Left lung (tissue), 14 donors: Measurements from ENCODE around the gene LONP2. TPM values are rescaled to one million over a fixed set of nuclear protein-coding genes. Genes with fewer than 3 reads are reported as not detected.

Experiments used
- ATAC-seq: fragments of 200-7000 bp; cut with Tn5 transposase; one replicate; pipeline ENCODE4 v1.9.1; 2020; ENCODE audit warnings: moderate library complexity
- DNase-seq, 4 donors: peaks; one replicate each; pipeline ENCODE4 v3.0.0-alpha.2; 2013 to 2020
- H3K27ac ChIP-seq, 2 donors: fragments of 200-600 bp; sonication (generic) in 1 of 2; one replicate each; pipeline versions ENCODE4 v1.5.0 to v1.8.0; 2020 to 2021
- H3K27me3 ChIP-seq, 2 donors: fragments of 200-600 bp; sonication (generic) in 1 of 2; one replicate each; pipeline versions ENCODE4 v1.5.0 to v1.8.0; 2020 to 2021
- H3K36me3 ChIP-seq, 2 donors: fragments of 200-600 bp; sonication (generic) in 1 of 2; one replicate each; pipeline versions ENCODE4 v1.5.0 to v1.8.0; 2020 to 2021
- H3K4me1 ChIP-seq, 2 donors: fragments of 200-600 bp; one replicate each; pipeline ENCODE4 v1.8.0; 2021
- H3K4me3 ChIP-seq, 2 donors: fragments of 200-600 bp; sonication (generic) in 1 of 2; one replicate each; pipeline versions ENCODE4 v1.5.0 to v1.8.0; 2020 to 2021; ENCODE audit warnings: mild to moderate bottlenecking in 1 of 2
- H3K9me3 ChIP-seq, 2 donors: fragments of 200-600 bp; sonication (generic) in 1 of 2; one replicate each; pipeline versions ENCODE4 v1.5.0 to v1.8.0; 2020 to 2021
- CTCF ChIP-seq, 2 donors: fragments of 200-600 bp; sonication (generic) in 1 of 2; IDR thresholded peaks; one replicate each; pipeline versions ENCODE4 v1.5.0 to v1.8.0; 2021; ENCODE audit warnings: antibody characterized with exemption in 2 of 2
- intact Hi-C, 2 donors: fragments of 100-400 bp; cut with DNase I; formaldehyde crosslinking; loops; one replicate each; pipeline versions ENCODE4 v1.11.2 to v1.14.2; 2022
- long read RNA-seq, 12 donors: library from polyadenylated mRNA in 2 of 12; unstranded in 2 of 12; transcript quantifications; one replicate each; pipeline ENCODE4 v2.0.0 and lab custom pipeline, GENCODE V29; 2019 to 2026
- polyA plus RNA-seq, 6 donors: library from polyadenylated mRNA; unstranded; fragments of 120-200 nt; gene quantifications; one replicate each; pipeline ENCODE4 v1.2.1, GENCODE V29; 2013; ENCODE audit not compliant: insufficient read length in 6 of 6
- total RNA-seq, 2 donors: library from RNA; stranded (reverse); fragmentation: NEBNext Ultra II Directional; extraction: Animal tissue kit (Norgen Biotek cat#: 25700); gene quantifications; one replicate each; pipeline ENCODE4 v1.2.1, GENCODE V29; 2021
- donor health status: DM: no; HTN: yes; CAD: no.
- donor health status: DM: no; HTN: no; CAD: no.

The LONP2 gene
- total RNA-seq: 10 to 100 TPM; 63.2 to 64.8 TPM
- 10 to 100 TPM; 72.2 to 89.2 (median 77.4) TPM for polyA plus RNA-seq
- long read RNA-seq, donor 1, full-length matches to known transcripts: 7 of 23 reads
- long read RNA-seq, donor 1, partial matches to known transcripts: 16 of 23 reads
- long read RNA-seq, donor 1, other reads (novel, unspliced or antisense): 0 of 23 reads
- long read RNA-seq, donor 2, full-length matches to known transcripts: 10 of 34 reads
- long read RNA-seq, donor 2, partial matches to known transcripts: 24 of 34 reads
- long read RNA-seq, donor 2, other reads (novel, unspliced or antisense): 0 of 34 reads
- long read RNA-seq, donor 3, full-length matches to known transcripts: 6 of 6 reads
- long read RNA-seq, donor 3, partial matches to known transcripts: 0 of 6 reads
- long read RNA-seq, donor 3, other reads (novel, unspliced or antisense): 0 of 6 reads
- long read RNA-seq, donor 4, full-length matches to known transcripts: 3 of 15 reads
- long read RNA-seq, donor 4, partial matches to known transcripts: 9 of 15 reads
- long read RNA-seq, donor 4, other reads (novel, unspliced or antisense): 3 of 15 reads
- long read RNA-seq, donor 5, full-length matches to known transcripts: 9 of 22 reads
- long read RNA-seq, donor 5, partial matches to known transcripts: 13 of 22 reads
- long read RNA-seq, donor 5, other reads (novel, unspliced or antisense): 0 of 22 reads
- long read RNA-seq, donor 6, full-length matches to known transcripts: 6 of 14 reads
- long read RNA-seq, donor 6, partial matches to known transcripts: 8 of 14 reads
- long read RNA-seq, donor 6, other reads (novel, unspliced or antisense): 0 of 14 reads
- long read RNA-seq, donor 7, full-length matches to known transcripts: 8 of 23 reads
- long read RNA-seq, donor 7, partial matches to known transcripts: 15 of 23 reads
- long read RNA-seq, donor 7, other reads (novel, unspliced or antisense): 0 of 23 reads
- long read RNA-seq, donor 8, full-length matches to known transcripts: 14 of 14 reads
- long read RNA-seq, donor 8, partial matches to known transcripts: 0 of 14 reads
- long read RNA-seq, donor 8, other reads (novel, unspliced or antisense): 0 of 14 reads
- long read RNA-seq, donor 9: 0 reads
- long read RNA-seq, donor 10, partial matches to known transcripts: 6 of 7 reads
- long read RNA-seq, donor 10, other reads (novel, unspliced or antisense): 0 of 7 reads
- long read RNA-seq, donor 11: 0 reads
- long read RNA-seq, donor 12, full-length matches to known transcripts: 15 of 21 reads
- long read RNA-seq, donor 12, partial matches to known transcripts: 6 of 21 reads
- long read RNA-seq, donor 12, other reads (novel, unspliced or antisense): 0 of 21 reads

- intact Hi-C loops: no loop called here
- H3K9me3 ChIP-seq: no peaks in the 10 kb centered on the region
- no peaks in the 10 kb centered on the region for H3K27me3 ChIP-seq
- H3K4me1 ChIP-seq: peaks cover 16 to 34% of the 10 kb centered on the region in 2 donors
- TF ChIP-seq CTCF (IDR thresholded peaks at IDR 0.05): no peak
- ATAC-seq (peak; percentile 99), DNase-seq (peak; percentile 90 to 98 (median 92))
- H3K27ac ChIP-seq: peak within 1 kb of the TSS; percentile 88 to 89
- H3K4me3 ChIP-seq: peak within 1 kb of the TSS; percentile 91 to 92
- no peaks in the 10 kb centered on the region for H3K36me3 ChIP-seq
Observed at GRCh38 chr16:48244080-48244862, at the start of gene LONP2. TSS of gene LONP2 (plus strand) at chr16:48244300. CDS start at chr16:48244389, 89 bp downstream.

- no peak for TF ChIP-seq CTCF (IDR thresholded peaks at IDR 0.05)
- Histone ChIP-seq H3K27ac (no peak overlapping the region), H3K9me3 (no peaks in the 10 kb centered on the region), H3K27me3 (no peaks in the 10 kb centered on the region), H3K4me3 (no peak overlapping the region), H3K4me1 (no peaks in the 10 kb centered on the region), H3K36me3 (no peaks in the 10 kb centered on the region)
- intact Hi-C loops: no loop called here
- DNase-seq (peak in 2 of 4 donors; percentile 36 to 58), ATAC-seq (no peak)
Observed at GRCh38 chr16:48194828-48195556, 49.1 kb upstream of the LONP2 start.

- no peak overlapping the region for H3K27ac ChIP-seq
- no peaks in the 10 kb centered on the region for H3K9me3 ChIP-seq
- intact Hi-C loops: no loop called here
- H3K4me1 ChIP-seq: no peaks in the 10 kb centered on the region
- ATAC-seq: no peak
- no peak for TF ChIP-seq CTCF (IDR thresholded peaks at IDR 0.05)
- DNase-seq: no peak
- H3K4me3 ChIP-seq: no peak overlapping the region
- H3K36me3 ChIP-seq: no peaks in the 10 kb centered on the region
- no peaks in the 10 kb centered on the region for H3K27me3 ChIP-seq
Observed at GRCh38 chr16:48197294-48197693, 46.8 kb upstream of the LONP2 start.

GRCh38 chr16:48201515-48202201 lies 42.4 kb upstream of the LONP2 start:
- no peak overlapping the region for H3K4me3 ChIP-seq
- no peaks in the 10 kb centered on the region for H3K27me3 ChIP-seq
- TF ChIP-seq CTCF (IDR thresholded peaks at IDR 0.05): no peak
- no peak overlapping the region for H3K27ac ChIP-seq
- H3K9me3 ChIP-seq: no peaks in the 10 kb centered on the region
- intact Hi-C loops: no loop called here
- DNase-seq: no peak
- H3K36me3 ChIP-seq: no peaks in the 10 kb centered on the region
- no peaks in the 10 kb centered on the region for H3K4me1 ChIP-seq
- no peak for ATAC-seq
